Measurements from ENCODE around the gene TEX54. TPM values are rescaled to one million over a fixed set of nuclear protein-coding genes. Genes with fewer than 3 reads are reported as not detected.

The TEX54 gene
- total and polyA plus RNA-seq, 2 of the 4 experiments (the other 2 are of a cell fraction) = not detected

DNA sequence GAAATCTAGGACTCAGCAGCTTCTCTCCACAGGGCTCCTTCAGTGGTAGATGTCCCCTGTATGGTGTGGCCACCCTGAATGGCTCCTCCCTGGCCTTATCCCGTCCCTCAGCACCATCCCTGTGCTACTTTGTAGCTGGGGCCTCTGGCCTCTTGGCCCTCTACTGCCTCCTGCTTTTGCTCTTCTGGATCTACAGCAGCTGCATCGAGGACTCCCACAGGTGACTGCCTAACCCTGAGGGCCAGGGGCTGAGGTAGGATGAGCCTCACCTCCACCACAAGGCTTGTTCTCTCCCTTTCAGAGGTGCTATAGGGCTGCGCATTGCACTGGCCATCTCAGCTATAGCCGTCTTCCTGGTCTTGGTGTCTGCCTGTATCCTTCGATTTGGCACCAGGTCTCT is 43.6 kb downstream of the TEX54 start:
- Histone ChIP-seq H3K56ac (ENCODE audit: extremely low read depth, insufficient read depth, low read length) (no peak overlapping the region), H2AK9ac (replicated peaks; ENCODE audit: low read depth, low read length, poor library complexity) (no peak overlapping the region), H3K14ac (replicated peaks; ENCODE audit: low read depth, low read length) (no peak overlapping the region), H3K36me3 (ENCODE audit: control insufficient read depth, insufficient read depth, low read length) (peaks cover 27% of the 10 kb centered on the region), H2AFZ (replicated peaks; ENCODE audit: low read length, poor library complexity) (no peak overlapping the region), H2AK5ac (ENCODE audit: low read depth, low read length) (no peak overlapping the region; the same call in 1 of the 2 replicates), H3K27me3 (ENCODE audit: control insufficient read depth, insufficient read depth, low read length) (no peaks in the 10 kb centered on the region), H4K8ac (ENCODE audit: low read depth in 2 of 2, low read length in 2 of 2) (0 out of 4 replicates have a peak overlapping the region, but pooled peaks of 1 of the 2 experiments have one; percentile 9), H3K9ac (ENCODE audit: low read depth, low read length) (no peak overlapping the region), H2BK5ac (ENCODE audit: low read depth, low read length, poor library complexity, severe bottlenecking) (no peak overlapping the region), H4K91ac (ENCODE audit: insufficient read depth, low read depth, low read length) (no peak overlapping the region), H3K9me3 (ENCODE audit: control insufficient read depth, insufficient read depth, low read length) (no peaks in the 10 kb centered on the region), H3K9me1 (ENCODE audit: insufficient read depth, low read length) (no peaks in the 10 kb centered on the region), H2BK20ac (ENCODE audit: low read depth, low read length) (no peak overlapping the region), H3K4ac (ENCODE audit: low read depth, low read length) (no peak overlapping the region), H2BK15ac (ENCODE audit: low read depth, low read length) (no peak overlapping the region), H3K27ac (ENCODE audit: insufficient read depth, low read length) (no peak overlapping the region), H3K79me1 (ENCODE audit: low read depth in 1 of 2, low read length in 2 of 2) (peaks cover 15 to 40% of the 10 kb centered on the region in 2 experiments; a peak in 3 of 4 replicates), H3K4me1 (ENCODE audit: control insufficient read depth, insufficient read depth, low read length) (peaks cover 14% of the 10 kb centered on the region), H3K4me2 (ENCODE audit: low read depth, low read length) (no peak overlapping the region), H3K4me3 (ENCODE audit: insufficient read depth, low read depth, low read length) (no peak overlapping the region), H2BK120ac (ENCODE audit: low read depth, low read length) (no peak overlapping the region), H3K23ac (ENCODE audit: low read depth, low read length) (peak overlapping the region; percentile 52), H4K20me1 (ENCODE audit: insufficient read depth, low read length) (peaks cover 12% of the 10 kb centered on the region), H4K5ac (ENCODE audit: low read depth, low read length) (no peak overlapping the region), H3K18ac (ENCODE audit: low read depth, low read length) (no peak overlapping the region)
- BruUV-seq (replicated peaks) = no TSS peak
- ATAC-seq (ENCODE audit: low read depth) (no peak), DNase-seq (no peak)
- intact Hi-C loops (cut with micrococcal nuclease) (loop anchor here (5.0 kb wide), 1 partner anchor 93 kb away; the partner anchor contains the start of gene SLC3A2), in situ Hi-C loops (cut with MboI; ENCODE audit: low sequenced_read_pairs) (no loop called here), dilution Hi-C loops (cut with HindIII; ENCODE audit: low sequenced_read_pairs, unreplicated experiment) (no loop called here)
- ChIA-PET CTCF (no interaction called here), POLR2A (ENCODE audit: unreplicated experiment) (interaction anchor here (0.5 kb wide), 1 partner anchor 43 kb away, joined by 14 read pairs; the partner anchor contains the start of gene STX5)
- no CpG with 5 or more reads among the region's 5 CpGs for WGBS, 2 experiments (ENCODE audit: extremely low coverage in 2 of 2, insufficient read length in 1 of 2)
- TF ChIP-seq CHD1 (IDR thresholded peaks at IDR 0.05; ENCODE audit: low read depth, low read length) (no peak), RAD21 (IDR thresholded peaks at IDR 0.05; ENCODE audit: low read length) (no peak), CEBPB (IDR thresholded peaks at IDR 0.05; ENCODE audit: low read depth, low read length) (no peak), RCOR1 (IDR thresholded peaks at IDR 0.05; ENCODE audit: insufficient replicate concordance, low read length) (no peak), NFE2L2 (IDR thresholded peaks at IDR 0.05; ENCODE audit: low read depth, low read length) (no peak), USF2 (IDR thresholded peaks at IDR 0.05; ENCODE audit: low read depth, low read length) (no peak), MAZ (IDR thresholded peaks at IDR 0.05; ENCODE audit: borderline replicate concordance, low read depth, low read length) (no peak), SMC3 (IDR thresholded peaks at IDR 0.05; ENCODE audit: low read depth, low read length) (no peak), FOS (IDR thresholded peaks at IDR 0.05; ENCODE audit: low read depth, low read length) (no peak), CTCF (conservative IDR thresholded peaks at IDR 0.05; ENCODE audit: low read depth, low read length) (no peak), MAFK (IDR thresholded peaks at IDR 0.05; ENCODE audit: low read depth, low read length) (no peak), ELK1 (IDR thresholded peaks at IDR 0.05; ENCODE audit: borderline replicate concordance, low read depth, low read length) (no peak), POLR2A (IDR thresholded peaks at IDR 0.05; ENCODE audit: low read depth, low read length) (no peak), BHLHE40 (IDR thresholded peaks at IDR 0.05; ENCODE audit: low read depth, low read length) (no peak)
